Measurements from ENCODE around the gene TTC6. TPM values are rescaled to one million over a fixed set of nuclear protein-coding genes. Genes with fewer than 3 reads are reported as not detected.

The TTC6 gene
- total and polyA plus RNA-seq, 10 donors, result not detected

DNA sequence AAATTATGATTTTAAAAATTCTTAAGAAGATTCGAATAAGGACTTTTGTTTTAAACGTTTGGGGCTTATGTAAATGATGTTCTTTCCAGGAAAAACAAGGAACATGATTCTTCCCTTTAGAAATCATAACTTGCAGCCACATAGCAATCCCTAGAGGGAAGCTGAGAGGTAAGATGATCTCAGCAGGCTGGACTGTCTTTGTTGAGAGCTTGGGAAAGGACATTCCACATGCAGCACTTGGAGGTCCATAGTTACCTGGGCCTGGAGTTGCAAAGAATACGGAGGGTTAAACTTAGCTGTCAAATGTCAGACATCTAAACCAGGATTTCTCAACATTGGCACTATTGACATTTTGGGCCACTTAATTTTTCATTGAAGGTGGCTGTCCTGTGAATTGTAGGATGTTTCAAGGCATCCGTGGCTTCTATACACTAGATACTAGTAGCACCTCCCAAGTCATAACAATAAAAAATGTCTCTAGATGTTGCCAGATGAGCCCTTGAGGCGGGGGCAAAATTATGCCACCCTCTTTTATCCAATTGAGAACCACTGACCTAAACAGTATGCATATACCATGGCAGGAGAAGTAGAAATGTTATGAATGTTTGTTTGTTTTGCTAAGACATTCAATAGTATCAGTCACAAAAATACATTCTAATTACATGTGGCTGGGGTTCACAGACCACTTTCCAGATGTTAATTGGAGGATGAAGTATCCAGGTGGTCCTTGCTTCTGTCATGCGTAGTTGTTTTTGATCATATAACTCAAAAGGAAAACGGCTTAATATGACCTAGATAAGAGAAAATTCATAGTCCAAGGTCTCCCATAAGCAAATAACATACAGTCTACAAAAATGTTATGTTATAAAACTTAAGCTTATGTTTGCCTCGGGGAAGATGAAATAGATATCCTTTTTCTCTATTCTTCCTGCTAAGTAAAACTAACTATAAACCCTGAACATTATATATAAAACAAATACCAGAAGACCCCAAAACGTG is 30.5 kb downstream of the TTC6 start:
- 63 to 78% (median 72%) methylated on average over 9 of the region's 9 CpGs for WGBS, 5 donors
- Histone ChIP-seq H3K4me3 (no peak overlapping the region), H3K36me3 (no peaks in the 10 kb centered on the region), H3K4me1 (peaks cover 0 to 10% (median 0%) of the 10 kb centered on the region in 6 donors), H3K27ac (no peak overlapping the region), H3K27me3 (replicated peaks in 1 of 7) (peaks cover 0 to 36% (median 11%) of the 10 kb centered on the region in 7 donors), H3K9me3 (peaks cover 0 to 37% (median 15%) of the 10 kb centered on the region in 8 donors)
- TF ChIP-seq POLR2AphosphoS5 (IDR thresholded peaks at IDR 0.05), result no peak
- intact Hi-C loops (cut with DNase I; ENCODE audit: low total_unique reads), result no loop called here
- no peak for DNase-seq

DNA sequence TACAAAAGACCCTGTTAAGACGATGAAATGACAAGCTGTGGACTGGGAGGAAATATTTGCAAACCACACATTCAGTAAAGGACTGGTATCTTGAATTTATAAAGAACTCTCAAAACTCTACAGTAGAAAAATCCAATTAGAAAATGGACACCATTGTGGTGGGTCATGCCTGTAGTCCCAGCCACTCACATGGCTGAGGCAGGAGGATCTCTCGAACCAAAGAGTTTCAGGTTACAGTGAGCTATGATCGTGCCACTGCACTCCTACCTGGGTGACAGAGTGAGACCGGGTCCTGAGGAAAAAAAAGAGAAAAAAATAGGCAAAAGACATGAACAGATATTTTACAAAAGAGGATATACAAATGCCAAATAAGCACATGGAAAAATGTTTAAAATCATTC is 41.9 kb downstream of the TTC6 start:
- no peak for TF ChIP-seq POLR2A (IDR thresholded peaks at IDR 0.05)
- TF ChIP-seq POLR2AphosphoS5 (IDR thresholded peaks at IDR 0.05), result no peak
- TF ChIP-seq, protein P1, sequence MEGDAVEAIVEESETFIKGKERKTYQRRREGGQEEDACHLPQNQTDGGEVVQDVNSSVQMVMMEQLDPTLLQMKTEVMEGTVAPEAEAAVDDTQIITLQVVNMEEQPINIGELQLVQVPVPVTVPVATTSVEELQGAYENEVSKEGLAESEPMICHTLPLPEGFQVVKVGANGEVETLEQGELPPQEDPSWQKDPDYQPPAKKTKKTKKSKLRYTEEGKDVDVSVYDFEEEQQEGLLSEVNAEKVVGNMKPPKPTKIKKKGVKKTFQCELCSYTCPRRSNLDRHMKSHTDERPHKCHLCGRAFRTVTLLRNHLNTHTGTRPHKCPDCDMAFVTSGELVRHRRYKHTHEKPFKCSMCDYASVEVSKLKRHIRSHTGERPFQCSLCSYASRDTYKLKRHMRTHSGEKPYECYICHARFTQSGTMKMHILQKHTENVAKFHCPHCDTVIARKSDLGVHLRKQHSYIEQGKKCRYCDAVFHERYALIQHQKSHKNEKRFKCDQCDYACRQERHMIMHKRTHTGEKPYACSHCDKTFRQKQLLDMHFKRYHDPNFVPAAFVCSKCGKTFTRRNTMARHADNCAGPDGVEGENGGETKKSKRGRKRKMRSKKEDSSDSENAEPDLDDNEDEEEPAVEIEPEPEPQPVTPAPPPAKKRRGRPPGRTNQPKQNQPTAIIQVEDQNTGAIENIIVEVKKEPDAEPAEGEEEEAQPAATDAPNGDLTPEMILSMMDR (IDR thresholded peaks at IDR 0.05 in 8 of 11, conservative IDR thresholded peaks at IDR 0.05 in 3 of 11), result no peak
- WGBS, 5 donors, result 54 to 83% (median 77%) methylated on average over 4 of the region's 4 CpGs

DNA sequence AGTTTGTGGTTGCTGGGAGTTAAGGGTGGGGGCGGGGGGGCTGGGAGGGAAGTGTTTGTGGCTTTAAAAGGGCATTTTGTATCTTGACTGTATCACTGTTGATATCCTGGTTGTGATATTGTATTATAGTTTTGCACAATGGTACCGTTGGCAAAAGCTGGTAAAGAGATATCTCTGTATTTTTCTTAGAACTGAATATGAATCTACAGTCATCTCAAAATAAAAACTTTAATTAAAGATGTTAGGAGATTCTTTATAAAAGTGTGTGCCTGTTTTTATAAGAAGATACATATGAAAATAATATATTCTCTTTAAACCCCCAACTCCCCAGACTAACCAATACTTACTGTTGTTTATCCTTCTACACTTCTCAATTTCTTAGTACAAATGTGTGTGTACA is 43.2 kb downstream of the TTC6 start:
- WGBS, 5 donors, result 68 to 88% (median 78%) methylated on average over 2 of the region's 2 CpGs
- intact Hi-C loops (cut with DNase I; ENCODE audit: low total_unique reads), result no loop called here
- TF ChIP-seq, protein P1 (IDR thresholded peaks at IDR 0.05 in 8 of 11, conservative IDR thresholded peaks at IDR 0.05 in 3 of 11), result no peak
- no peak for TF ChIP-seq POLR2A (IDR thresholded peaks at IDR 0.05)
- no peak for TF ChIP-seq POLR2AphosphoS5 (IDR thresholded peaks at IDR 0.05)

More for the DNA sequence above, 41.9 kb downstream of the TTC6 start:
- Histone ChIP-seq H3K4me3 (no peak overlapping the region), H3K36me3 (no peaks in the 10 kb centered on the region), H3K27ac (no peak overlapping the region), H3K27me3 (replicated peaks in 1 of 7) (peaks cover 0 to 10% (median 0%) of the 10 kb centered on the region in 7 donors), H3K4me1 (no peaks in the 10 kb centered on the region), H3K9me3 (peaks cover 0 to 16% (median 3%) of the 10 kb centered on the region in 8 donors)
- intact Hi-C loops (cut with DNase I; ENCODE audit: low total_unique reads), result no loop called here
- no peak for DNase-seq

DNA sequence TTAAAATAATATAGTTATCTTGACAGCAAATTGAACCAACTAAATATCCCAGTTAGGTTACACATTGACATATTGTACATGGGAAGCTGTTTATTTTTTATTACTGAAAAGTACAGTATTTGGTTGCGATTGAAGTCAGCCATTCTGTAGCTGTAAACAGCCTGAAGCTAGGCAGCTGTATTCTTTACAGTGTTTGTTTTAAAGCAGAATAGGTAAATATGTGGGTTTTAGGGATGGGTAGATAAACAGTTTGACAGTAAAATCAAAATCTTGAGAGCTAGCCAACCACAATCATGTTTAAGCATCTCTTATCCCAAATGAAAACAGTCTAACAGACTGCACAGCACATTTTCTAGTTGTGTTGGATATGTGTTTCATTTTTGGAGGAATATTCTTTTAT is 45.7 kb downstream of the TTC6 start:
- H3K9me3 ChIP-seq, result no peaks in the 10 kb centered on the region

More for the DNA sequence above, 43.2 kb downstream of the TTC6 start:
- H3K9me3 ChIP-seq, result peaks cover 0 to 4% (median 0%) of the 10 kb centered on the region in 8 donors
- DNase-seq, result no peak
- H3K4me3 ChIP-seq, result no peak overlapping the region
- no peak overlapping the region for H3K27ac ChIP-seq
- no peaks in the 10 kb centered on the region for H3K4me1 ChIP-seq
- H3K27me3 ChIP-seq (replicated peaks in 1 of 7), result no peaks in the 10 kb centered on the region
- H3K36me3 ChIP-seq, result no peaks in the 10 kb centered on the region

More for the DNA sequence above, 45.7 kb downstream of the TTC6 start:
- no peak for DNase-seq
- Histone ChIP-seq H3K36me3 (no peaks in the 10 kb centered on the region), H3K27ac (no peak overlapping the region), H3K27me3 (replicated peaks in 1 of 7) (no peaks in the 10 kb centered on the region), H3K4me3 (no peak overlapping the region), H3K4me1 (no peaks in the 10 kb centered on the region)
- intact Hi-C loops (cut with DNase I; ENCODE audit: low total_unique reads), result no loop called here
- TF ChIP-seq POLR2A (IDR thresholded peaks at IDR 0.05) (no peak), POLR2AphosphoS5 (IDR thresholded peaks at IDR 0.05) (no peak)
- TF ChIP-seq, protein P1 (IDR thresholded peaks at IDR 0.05 in 8 of 11, conservative IDR thresholded peaks at IDR 0.05 in 3 of 11), result no peak
- WGBS, 5 donors, result 85 to 98% (median 90%) methylated on average over 1 of the region's 1 CpG
